GM06990 (cell line): ENCODE results near the gene B4GALT1.

Source experiments
- DNase-seq: peaks from one replicate; pipeline ENCODE4 v3.0.0-alpha.2; 2011; ENCODE audit not compliant: insufficient read length; ENCODE audit errors: extremely low read depth
- H3K27me3 ChIP-seq: replicated peaks from 2 replicates; pipeline ENCODE4 v1.6.0; 2011; ENCODE audit warnings: low read length; ENCODE audit not compliant: control insufficient read depth, insufficient read depth
- H3K36me3 ChIP-seq: 2 replicates; pipeline ENCODE4 v1.5.1; 2011; ENCODE audit warnings: low read length; ENCODE audit not compliant: control insufficient read depth, insufficient read depth
- H3K4me3 ChIP-seq: replicated peaks from 2 replicates; pipeline ENCODE4 v1.5.1; 2011; ENCODE audit warnings: low read depth, mild to moderate bottlenecking, control low read depth, low read length
- TF ChIP-seq, protein P1 (sequence below): IDR thresholded peaks from 2 replicates; pipeline ENCODE4 v1.5.1; 2011; ENCODE audit warnings: low read length, control low read depth, mild to moderate bottlenecking, inconsistent platforms; ENCODE audit not compliant: insufficient read depth, poor library complexity, severe bottlenecking

The B4GALT1 gene

DNA sequence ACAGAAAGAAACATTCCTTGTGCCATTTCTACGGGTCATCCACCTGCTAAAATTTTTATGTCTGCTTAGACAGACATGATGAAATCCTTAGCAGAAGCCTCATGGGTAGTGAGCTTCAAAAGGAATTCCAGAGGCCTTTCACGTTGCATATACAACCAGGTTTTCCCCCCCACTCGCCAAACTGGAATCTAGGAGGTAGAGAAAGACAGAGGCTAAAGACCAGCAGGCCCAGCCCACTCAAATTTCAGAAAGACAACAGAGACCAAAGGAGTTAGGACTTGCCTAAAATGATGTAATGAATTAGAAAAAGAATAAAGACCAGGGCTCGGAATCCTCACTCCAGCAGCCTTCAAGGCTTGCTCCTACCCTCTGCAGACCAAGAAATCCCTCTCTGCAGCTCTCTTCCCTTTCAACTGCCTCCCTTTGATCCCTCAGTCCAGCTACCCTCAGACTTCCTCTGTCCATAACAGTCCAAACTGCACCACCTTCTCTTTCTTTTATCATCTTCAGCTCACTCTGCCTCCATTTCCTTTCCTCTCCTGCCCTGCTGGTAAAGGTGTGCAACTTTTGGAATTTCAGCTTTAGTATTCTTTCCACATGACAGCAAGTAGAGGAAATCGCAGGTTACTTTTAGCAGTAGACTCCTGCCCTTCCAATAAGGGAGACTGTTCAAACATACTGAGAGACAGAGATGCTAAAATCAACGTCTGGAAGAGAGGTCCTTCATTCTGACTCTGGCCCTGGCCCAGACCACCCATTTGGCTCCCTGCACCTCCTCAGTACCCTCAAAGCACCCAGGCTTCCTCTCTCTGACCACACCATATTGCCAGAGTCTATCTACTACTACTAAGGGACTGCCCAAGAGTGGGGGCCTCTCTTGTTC is 8.9 kb downstream of the B4GALT1 start:
- Histone ChIP-seq H3K4me3 (peak overlapping the region; percentile 28; the same call in 1 of the 2 replicates), H3K36me3 (no peaks in the 10 kb centered on the region), H3K27me3 (no peaks in the 10 kb centered on the region)
- DNase-seq: no peak
- TF ChIP-seq, protein P1, sequence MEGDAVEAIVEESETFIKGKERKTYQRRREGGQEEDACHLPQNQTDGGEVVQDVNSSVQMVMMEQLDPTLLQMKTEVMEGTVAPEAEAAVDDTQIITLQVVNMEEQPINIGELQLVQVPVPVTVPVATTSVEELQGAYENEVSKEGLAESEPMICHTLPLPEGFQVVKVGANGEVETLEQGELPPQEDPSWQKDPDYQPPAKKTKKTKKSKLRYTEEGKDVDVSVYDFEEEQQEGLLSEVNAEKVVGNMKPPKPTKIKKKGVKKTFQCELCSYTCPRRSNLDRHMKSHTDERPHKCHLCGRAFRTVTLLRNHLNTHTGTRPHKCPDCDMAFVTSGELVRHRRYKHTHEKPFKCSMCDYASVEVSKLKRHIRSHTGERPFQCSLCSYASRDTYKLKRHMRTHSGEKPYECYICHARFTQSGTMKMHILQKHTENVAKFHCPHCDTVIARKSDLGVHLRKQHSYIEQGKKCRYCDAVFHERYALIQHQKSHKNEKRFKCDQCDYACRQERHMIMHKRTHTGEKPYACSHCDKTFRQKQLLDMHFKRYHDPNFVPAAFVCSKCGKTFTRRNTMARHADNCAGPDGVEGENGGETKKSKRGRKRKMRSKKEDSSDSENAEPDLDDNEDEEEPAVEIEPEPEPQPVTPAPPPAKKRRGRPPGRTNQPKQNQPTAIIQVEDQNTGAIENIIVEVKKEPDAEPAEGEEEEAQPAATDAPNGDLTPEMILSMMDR: no peak

DNA sequence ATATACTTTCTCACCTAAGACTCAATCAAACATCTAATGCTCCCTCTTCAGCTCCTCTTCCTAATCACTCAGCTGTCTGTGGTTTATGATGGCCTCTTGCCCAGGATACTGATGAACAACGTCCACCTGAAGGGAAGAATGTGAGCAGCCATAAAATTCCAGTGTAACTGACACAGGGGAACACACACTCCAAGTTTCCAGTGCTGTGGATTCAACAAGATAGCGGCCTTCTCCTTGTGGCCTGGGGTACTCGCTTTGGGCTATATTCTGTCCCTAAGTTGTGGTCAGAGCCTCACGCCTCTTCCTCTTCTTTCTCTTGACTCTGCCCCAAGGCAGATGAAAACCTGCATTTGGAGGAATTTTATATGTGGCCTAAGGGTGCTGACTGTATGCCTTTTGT is 11.7 kb downstream of the B4GALT1 start:
- no peaks in the 10 kb centered on the region for H3K27me3 ChIP-seq
- H3K36me3 ChIP-seq: no peaks in the 10 kb centered on the region
- TF ChIP-seq, protein P1: no peak
- H3K4me3 ChIP-seq: no peak overlapping the region
- no peak for DNase-seq

DNA sequence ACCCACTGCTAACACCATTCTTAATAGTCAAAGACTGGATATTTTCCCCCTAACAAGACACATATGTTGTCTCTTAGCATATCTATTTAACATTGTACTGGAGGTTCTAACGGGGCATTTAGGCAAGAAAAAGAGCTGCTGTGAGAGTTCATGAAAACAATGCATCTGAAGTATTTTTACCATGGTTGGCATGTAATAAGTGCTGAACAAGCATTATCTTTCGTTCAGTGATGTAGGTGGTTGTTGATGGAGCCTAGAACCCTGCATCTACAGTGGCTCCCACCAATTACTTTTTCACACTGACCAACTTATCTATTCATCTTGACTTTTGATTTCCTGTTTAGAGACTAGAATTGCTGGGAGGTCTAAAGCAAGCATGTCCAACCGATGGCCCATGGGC is 12.8 kb downstream of the B4GALT1 start:
- H3K4me3 ChIP-seq: no peak overlapping the region
- TF ChIP-seq, protein P1: no peak
- no peaks in the 10 kb centered on the region for H3K36me3 ChIP-seq
- no peak for DNase-seq
- H3K27me3 ChIP-seq: no peaks in the 10 kb centered on the region

DNA sequence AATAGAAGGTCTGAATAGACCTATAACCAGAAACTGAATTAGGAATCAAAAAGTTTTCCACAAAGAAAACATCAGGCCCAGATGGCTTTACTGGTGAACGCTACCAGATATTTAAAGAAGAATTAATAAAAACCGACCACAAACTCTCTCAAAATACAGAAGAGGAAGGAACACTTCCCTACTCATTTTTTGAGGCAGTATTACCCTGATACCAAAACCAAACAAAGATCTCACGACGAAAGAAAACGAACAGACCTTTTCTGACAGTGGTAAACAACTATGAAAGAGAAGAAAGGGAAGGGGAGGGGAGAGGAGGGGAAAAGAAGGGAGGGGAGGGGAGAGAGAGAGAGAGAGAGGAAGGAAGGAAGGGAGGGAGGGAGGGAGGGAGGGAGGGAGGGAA is 13.5 kb downstream of the B4GALT1 start:
- H3K36me3 ChIP-seq: no peaks in the 10 kb centered on the region
- no peak for DNase-seq
- TF ChIP-seq, protein P1: no peak
- H3K4me3 ChIP-seq: peak overlapping the region; percentile 45
- no peaks in the 10 kb centered on the region for H3K27me3 ChIP-seq

DNA sequence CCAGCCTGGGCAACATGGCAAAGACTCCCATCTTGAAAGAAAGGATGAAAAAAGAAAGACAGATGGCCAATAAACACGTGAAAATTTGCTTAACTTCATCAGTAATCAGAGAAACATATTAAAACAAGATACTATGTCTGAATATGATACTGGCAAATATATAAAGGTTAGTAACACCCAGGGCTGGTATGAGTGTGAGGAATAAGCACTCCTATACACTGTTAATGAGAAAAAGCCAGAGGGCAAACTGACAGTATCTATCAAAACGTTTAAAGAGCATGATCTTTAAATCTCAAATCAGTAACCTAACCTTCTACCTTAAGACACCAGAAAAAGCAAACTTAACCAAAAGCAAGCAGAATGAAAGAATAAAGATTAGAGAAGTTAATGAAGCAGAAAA is 14.1 kb downstream of the B4GALT1 start:
- no peaks in the 10 kb centered on the region for H3K27me3 ChIP-seq
- H3K4me3 ChIP-seq: peak overlapping the region; percentile 45
- no peak for DNase-seq
- no peaks in the 10 kb centered on the region for H3K36me3 ChIP-seq
- TF ChIP-seq, protein P1: no peak
